Measurements from ENCODE around the gene NOL7.

NOL7 gene

DNA sequence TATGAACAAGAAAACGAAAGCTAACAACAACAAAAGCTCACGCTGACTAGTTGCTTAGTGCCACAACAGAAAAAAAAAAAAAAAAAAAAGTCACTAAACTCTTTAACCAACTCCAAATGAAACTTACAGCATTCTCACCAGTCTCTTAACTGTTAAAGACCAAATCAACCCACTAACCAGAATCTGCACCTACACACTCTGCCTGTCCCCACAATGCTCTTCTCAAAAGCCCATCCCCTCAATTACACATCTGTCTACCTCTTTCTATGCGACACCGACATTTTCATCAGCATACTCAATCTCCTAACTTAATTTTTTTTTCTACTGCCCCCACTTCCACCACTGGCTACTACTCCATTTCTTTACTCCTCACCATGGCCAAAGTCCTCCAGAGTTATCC is 34.3 kb downstream of the NOL7 start:
- DNase-seq (ENCODE audit: low read depth in 2 of 3, low spot score in 2 of 3), result no peak

DNA sequence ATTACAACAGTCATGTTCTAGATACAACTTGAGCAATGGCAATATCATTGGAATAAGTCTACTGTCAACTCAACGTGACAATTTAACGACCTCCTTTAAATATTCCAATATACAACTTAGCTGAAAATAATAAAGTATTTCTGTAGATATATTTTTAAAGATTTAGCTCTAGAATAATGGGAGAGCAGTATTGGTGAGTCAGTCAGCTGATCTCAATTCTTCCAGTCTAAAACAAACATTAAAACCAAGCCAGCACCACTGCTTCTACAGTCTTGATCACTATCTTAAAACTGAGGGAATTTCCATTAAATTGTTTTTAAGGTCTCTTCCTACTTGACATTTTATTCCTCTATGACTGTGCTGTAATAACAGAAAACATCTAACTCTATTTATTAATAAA is 38.2 kb downstream of the NOL7 start:
- no peak for DNase-seq (ENCODE audit: low read depth in 2 of 3, low spot score in 2 of 3)

DNA sequence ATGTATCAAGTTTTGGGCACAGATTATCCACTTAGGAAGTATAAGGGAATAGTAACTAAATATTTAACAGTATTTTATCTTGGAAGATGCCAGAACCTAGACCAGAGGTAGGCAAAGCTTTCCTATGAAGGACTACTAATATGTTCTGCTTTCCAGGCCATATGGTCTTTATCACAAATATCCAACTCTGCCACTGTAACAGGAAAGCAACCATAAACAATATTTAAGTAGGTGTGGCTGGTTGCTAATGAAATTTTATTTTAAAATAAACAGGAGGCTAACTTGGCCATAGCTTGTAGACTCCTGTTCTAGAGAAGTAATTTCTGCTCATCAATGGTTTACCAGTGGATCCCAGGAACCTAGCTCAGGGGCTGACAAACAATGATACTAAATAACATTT is 39.4 kb downstream of the NOL7 start:
- DNase-seq (ENCODE audit: low read depth in 2 of 3, low spot score in 2 of 3), result no peak

DNA sequence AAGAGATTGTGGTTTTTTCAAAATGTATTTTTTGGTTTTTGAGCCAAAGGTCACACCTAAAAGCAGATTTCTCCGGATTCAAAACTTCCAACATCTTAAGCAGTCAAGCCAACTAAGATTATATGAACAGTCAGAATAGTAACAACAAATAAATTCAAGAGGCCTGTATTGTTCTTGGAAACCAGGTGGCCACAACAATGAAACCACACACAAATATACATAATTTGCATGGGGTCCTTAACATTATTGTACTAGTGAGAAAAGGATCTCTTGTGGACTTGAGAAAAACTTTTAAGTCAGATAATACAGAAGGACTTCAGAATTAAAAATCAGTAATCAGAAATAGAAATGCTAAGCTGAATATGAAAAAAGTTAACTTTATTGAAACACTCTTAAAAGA is 40.6 kb downstream of the NOL7 start:
- no peak for DNase-seq (ENCODE audit: low read depth in 2 of 3, low spot score in 2 of 3)

DNA sequence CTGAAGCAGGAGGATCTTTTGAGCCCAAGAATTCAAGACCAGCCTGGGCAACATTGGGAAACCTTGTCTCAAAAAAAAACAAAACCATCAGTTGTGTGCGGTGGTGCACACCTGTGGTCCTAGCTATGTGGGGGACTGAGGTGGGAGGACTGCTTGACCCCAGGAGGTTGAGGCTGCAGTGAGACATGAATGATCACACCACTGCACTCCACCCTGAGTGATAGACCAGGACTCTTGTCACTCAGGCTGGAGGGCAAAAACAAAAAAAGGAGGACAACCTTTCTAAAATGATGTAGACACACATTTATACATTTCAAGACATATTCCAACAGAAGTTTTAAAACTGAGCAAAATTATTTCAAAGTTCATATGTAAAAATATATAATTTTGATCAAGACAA is 45.1 kb downstream of the NOL7 start:
- DNase-seq (ENCODE audit: low read depth in 2 of 3, low spot score in 2 of 3), result no peak

DNA sequence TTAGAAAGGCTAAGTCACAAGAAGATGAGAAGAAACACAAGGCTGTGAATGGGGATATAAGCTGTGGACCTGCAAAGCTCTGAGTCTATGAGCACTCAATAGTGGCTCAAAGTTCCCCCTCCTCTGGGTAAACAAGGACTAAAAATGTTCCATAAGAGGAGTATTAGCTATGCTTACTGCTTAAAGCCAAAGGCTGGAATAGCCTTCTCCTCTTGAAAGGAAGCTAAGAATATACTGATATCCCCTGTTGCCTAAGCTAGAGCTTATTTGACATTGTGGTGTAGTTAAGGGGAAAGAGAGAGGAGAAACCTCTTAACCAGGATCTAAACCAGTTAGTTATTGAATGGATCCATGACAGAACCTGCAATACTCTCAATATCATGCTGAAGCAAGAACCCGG is 45.8 kb downstream of the NOL7 start:
- DNase-seq (ENCODE audit: low read depth in 2 of 3, low spot score in 2 of 3), result no peak

DNA sequence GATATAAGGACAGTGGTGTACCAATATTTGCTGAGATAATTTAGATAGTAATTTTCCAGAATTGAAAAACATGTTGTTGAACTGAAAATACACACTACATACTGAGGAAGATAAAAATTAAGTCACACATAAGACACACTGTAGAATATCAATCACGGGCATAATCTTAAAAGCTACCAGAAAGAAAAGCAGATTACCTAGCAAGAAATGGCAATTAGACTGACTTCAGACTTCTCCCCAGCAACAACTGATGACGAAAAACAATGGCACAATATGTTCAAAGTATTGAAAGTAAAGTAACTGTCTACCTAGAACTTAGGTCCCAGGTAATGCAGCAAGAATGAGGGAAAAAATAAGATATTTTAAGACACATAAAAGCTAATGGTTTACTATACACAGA is 46.5 kb downstream of the NOL7 start:
- no peak for DNase-seq (ENCODE audit: low read depth in 2 of 3, low spot score in 2 of 3)

DNA sequence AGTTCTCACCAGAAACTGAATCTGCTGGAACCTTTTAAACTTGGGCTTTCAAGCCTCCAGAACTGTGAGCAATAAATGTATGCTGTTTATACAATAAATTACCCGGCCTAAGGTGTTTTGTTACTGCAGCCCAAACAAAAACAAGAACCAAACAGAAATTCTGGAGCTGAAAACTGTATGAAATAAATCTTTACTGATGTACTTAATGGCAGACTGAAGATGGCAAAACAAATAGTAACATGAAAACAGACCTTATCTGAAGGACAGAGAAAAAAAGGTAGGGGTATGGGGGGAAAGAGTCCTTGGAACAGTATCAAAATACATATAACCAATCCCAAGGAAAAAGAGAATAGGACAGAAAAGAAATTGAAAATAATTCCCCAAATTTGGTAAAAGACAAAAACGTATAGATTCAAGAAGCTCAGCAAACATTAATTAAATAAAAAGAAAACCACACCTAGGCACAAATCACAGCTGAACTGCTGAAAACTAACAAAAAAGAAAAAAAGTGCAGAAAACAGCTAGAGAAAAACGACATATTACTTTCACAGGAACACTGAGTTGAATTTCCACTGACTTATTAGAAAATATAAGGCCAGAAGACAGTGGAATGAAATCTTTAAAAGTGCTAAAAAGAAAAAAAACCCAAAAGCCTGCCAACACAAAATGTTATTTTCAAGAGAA is 47.7 kb downstream of the NOL7 start:
- DNase-seq (ENCODE audit: low read depth in 2 of 3, low spot score in 2 of 3), result no peak

DNA sequence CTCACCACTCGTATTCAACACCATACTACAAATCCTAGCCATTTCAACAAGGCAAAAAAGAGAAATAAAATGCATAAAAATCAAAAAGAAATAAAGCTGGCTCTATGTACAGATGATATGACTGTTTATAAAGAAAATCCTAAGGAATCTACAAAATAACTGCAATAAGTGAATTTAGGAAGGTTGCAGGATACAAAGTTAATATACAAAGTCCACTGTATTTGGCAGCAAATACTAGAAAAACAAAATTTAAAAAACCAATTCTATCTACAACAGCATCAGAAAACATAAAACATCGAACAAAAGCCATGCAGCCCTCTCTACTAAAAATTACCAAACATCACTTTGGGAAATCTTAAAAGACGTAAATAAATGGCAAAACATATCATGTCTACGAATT is 48.9 kb downstream of the NOL7 start:
- DNase-seq (ENCODE audit: low read depth in 2 of 3, low spot score in 2 of 3), result no peak

DNA sequence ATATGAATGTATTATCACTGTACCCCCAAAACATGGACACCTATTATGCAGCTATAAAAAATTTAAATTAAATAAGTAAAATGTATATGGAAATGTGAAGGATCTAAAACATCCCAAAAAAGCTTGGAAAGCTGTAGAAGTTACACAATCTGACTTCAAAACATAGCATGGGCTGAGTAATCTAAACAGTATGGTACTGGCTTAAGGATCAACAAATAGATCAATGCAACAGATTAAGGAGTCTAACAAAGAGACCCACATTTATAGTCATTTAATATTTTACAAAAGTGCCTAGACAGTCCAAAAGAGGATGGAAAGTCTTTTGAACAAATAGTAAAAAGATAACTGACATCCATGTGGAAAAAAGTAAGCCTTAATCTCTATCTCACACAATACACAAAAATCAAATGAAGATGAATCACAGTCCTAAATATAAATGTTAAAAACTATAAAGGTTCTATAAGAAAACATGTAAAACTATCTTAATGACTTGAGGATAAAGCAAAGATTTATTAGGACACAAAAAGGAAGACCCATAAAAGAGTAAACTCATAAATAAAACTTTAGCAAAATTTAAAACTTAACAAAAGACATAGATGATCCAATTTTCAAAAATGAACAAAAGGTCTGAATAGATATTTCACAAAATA is 49.7 kb downstream of the NOL7 start:
- no peak for DNase-seq (ENCODE audit: low read depth in 2 of 3, low spot score in 2 of 3)

DNA sequence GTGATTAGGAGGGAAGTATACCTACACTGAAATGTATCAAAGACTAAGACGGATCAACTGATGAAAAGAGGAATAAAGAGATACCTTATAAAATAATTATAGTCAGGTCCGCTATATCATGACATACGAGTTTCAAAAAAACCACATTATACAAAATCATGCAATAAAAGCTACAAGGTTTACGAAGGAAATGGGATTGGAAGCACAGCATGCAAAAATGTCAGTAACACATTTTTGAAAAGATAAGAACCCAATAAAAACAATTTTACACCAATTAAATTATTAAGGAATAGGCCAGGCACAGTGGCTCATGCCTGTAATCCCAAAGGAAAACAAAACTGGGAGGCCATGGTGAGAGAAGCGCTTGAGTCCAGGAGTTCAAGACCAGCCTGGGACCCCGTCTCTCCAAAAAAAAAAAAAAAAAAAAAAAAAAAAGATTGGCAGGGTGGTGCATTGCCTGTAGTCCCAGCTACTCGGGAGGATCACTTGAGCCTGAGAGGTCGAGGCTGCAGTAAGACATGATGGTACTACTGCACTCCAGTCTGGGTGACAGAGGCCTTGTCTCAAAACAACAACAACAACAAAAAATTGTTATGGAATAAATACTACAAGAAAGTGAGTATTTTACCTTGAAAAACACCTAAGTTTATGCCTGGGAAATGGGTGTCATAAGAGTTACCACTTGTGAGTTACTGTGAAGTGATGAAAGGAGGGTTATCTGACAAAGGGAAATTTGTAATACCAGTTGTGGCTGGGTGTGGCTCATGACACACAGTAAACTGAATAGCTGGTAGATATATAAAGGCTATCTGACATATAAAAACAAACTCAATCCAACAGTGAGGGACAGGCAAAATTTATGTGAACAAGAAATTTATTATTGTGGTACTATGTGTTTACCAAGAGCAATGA is 51.3 kb downstream of the NOL7 start:
- DNase-seq (ENCODE audit: low read depth in 2 of 3, low spot score in 2 of 3), result no peak

DNA sequence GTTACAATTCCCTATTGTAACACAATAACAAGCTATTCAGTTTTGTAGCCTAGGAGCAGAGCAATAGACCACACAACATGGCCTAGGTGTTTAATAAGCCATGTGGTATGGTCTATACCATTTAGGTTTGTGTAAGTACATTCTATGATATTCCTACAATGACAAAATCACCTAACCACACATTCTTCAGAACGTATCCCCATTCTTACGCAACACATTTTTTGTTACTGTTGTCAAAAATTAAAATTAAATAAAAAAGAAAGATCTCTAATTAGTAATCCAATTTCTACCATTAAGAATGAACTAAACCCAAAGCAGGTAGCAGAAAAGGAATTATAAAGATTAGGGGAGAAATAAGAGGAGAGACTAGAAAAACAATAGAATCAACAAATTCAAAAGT is 52.5 kb downstream of the NOL7 start:
- DNase-seq (ENCODE audit: low read depth in 2 of 3, low spot score in 2 of 3), result no peak

DNA sequence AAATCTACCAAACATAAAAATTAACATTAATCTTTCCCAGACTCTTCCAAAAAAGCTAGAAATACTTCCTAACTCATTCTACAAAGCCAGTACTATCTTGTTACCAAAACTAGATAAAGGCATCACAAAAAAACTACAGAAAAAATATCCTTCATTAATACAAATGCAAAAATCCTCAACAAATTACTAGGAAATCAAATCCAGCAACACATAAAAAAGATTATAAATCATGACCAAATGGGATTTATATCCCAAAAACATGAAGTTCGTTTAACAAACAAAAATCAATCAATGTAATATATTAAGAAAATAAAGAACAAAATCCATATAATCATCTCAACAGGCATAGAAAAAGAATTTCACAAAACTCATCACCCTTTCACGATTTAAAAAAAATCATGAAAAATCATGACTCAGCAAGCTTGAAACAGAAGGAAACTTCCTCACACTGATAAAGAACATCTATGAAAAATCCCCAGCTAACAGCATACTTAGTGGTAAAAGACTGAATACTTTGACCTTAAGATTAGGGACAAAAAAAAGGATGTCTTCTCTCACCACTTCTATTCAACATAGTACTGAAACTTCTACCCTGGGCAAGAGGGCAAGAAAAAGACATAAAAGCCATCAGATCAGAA is 53.3 kb downstream of the NOL7 start:
- no peak for DNase-seq (ENCODE audit: low read depth in 2 of 3, low spot score in 2 of 3)

DNA sequence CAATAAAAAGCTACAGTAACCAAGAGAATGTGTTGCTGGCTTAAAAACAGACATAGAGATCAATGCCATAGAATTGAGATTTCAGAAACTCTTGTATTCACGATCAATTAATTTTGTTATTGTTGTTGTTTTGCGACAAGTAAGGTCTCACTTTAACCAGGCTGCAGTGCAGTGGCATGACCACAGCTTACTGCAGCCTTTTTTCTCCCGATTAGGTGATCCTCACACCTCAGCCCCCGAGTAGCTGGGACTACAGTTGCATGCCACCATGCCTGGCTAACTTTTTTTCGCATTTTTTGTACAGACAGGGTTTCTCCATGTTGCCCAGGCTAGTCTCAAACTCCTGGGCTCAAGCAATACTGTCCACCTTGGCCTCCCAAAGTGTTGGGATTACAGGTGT is 54.3 kb downstream of the NOL7 start:
- no peak for DNase-seq (ENCODE audit: low read depth in 2 of 3, low spot score in 2 of 3)
